Activated naive CD4-positive, alpha-beta T cell treated with Interleukin-2 at 50 U/mL for 16 hours (primary cell): ENCODE measurements around the gene DYSF.
"Not testable (repeated sequence)": the region's sequence is repeated elsewhere in the genome, so short reads cannot be mapped to it uniquely, and the experiment has no call there.

Experiments used
- DNase-seq: peaks from one replicate; pipeline ENCODE4 v3.0.0-alpha.2; 2020

DYSF gene

DNA sequence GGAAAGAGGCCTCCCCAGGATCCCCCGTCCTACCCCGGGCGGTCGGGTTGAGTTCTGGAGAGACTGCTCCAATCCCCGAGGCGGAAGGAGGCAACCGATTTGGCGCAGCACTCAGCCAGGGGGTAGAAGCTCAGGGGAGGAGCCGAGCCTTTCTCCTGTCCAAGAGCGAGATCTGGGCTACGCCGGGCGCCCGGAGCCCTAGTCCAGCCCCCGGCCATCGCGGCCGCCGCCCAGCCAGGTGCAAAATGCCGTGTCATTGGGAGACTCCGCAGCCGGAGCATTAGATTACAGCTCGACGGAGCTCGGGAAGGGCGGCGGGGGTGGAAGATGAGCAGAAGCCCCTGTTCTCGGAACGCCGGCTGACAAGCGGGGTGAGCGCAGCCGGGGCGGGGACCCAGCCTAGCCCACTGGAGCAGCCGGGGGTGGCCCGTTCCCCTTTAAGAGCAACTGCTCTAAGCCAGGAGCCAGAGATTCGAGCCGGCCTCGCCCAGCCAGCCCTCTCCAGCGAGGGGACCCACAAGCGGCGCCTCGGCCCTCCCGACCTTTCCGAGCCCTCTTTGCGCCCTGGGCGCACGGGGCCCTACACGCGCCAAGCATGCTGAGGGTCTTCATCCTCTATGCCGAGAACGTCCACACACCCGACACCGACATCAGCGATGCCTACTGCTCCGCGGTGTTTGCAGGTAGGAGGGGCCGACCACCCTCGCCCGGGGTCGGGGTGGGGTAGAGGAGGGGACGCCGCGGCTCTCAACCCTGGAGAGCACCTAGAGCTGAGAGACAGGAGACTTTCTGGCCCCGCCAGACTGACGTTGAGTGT lies at the start of gene DYSF:
Gene DYSF, plus strand, starts transcription at position 158 of the 817 bp plus-strand sequence.
- peak; percentile 11 for DNase-seq

- no peak for DNase-seq
Measured at GRCh38 chr2:71409611-71410010, 43.8 kb upstream of the DYSF start.

DNA sequence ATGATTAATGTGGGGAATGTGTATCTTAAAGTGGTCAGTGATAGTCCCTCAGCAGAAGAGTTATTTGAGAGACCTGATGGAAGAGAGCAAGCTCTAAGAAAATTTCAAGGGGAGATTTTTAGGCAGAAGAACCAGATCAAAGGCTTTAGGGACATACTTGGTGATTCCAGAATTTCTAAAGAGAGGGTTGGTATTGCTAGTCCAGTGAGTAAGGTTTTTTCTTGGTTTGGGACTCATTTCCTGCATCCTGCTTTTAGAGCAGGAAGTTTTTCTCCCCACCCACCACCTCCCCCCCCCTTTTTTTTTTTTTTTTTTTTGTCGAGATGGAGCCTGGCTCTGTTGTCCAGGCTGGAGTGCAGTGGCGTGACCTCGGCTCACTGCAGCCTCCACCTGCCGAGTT lies 42.7 kb upstream of the DYSF start:
- DNase-seq: no peak

- DNase-seq: peak; percentile 10
Measured at GRCh38 chr2:71416866-71417265, 36.5 kb upstream of the DYSF start.

- no peak for DNase-seq
Measured at GRCh38 chr2:71417300-71418202, 35.8 kb upstream of the DYSF start.

DNA sequence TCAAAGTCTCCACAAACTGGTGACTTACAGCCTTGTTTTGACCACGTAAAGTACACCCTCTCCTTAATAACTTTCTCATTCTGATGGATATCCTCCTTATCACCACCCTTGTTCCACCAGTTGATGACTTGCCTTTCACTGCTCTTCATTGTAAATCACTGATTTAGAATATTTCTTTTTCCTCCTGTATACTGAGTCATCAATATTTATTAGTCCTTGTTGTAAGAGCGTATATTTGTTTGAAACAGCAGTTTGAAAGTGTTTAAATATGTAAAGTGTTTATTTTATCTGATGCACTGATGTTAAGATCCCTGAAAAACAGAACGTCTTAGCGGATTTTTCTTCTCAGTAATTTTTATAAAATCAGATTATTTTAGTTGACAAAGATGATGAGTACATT lies 34.2 kb upstream of the DYSF start:
- DNase-seq: no peak

DNA sequence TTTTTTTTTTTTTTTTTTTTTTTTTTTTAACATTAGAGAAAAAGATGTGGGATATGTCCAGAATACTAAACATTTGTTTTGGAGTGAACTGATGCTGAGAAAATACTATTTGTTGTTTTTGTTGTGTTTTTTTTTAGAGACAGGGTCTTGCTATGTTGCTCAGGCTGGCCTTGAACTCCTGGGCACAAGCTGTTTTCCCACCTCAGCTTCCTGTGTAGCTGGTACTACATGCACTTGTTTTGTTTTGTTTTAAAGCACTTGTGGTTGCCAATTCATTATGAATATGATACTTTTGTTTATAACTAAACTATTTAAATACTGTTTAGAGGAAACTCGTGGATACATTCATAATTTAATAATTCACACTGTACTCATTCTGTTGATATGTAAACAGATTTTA lies 33.4 kb upstream of the DYSF start:
- DNase-seq: no peak

DNA sequence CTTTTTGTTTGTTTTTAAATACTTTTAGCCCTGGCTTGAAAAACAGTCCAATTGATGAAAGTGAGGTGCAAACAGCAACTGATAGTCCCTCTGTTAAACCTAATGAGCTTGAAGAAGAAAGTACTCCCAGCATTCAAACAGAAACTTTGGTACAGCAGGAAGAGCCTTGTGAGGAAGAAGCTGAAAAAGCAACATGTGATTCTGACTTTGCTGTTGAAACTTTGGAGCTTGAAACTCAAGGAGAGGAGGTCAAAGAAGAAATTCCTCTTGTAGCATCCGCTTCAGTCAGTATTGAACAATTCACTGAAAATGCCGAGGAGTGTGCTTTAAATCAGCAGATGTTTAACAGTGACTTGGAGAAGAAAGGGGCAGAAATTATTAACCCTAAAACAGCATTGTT lies 30.6 kb upstream of the DYSF start:
- DNase-seq: no peak

GRCh38 chr2:71423817-71424420 lies 29.4 kb upstream of the DYSF start:
- no peak for DNase-seq

DNA sequence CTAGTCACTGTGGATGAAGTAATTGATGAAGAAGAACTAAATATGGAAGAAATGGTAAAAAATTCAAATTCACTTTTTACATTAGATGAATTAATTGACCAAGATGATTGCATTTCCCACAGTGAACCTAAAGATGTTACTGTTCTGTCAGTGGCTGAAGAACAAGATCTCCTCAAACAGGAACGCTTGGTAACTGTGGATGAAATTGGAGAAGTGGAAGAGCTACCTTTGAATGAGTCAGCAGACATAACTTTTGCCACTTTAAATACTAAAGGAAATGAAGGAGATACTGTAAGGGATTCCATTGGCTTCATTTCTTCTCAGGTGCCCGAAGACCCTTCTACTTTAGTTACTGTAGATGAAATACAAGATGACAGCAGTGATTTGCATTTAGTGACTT lies 26.6 kb upstream of the DYSF start:
- DNase-seq: no peak

DNA sequence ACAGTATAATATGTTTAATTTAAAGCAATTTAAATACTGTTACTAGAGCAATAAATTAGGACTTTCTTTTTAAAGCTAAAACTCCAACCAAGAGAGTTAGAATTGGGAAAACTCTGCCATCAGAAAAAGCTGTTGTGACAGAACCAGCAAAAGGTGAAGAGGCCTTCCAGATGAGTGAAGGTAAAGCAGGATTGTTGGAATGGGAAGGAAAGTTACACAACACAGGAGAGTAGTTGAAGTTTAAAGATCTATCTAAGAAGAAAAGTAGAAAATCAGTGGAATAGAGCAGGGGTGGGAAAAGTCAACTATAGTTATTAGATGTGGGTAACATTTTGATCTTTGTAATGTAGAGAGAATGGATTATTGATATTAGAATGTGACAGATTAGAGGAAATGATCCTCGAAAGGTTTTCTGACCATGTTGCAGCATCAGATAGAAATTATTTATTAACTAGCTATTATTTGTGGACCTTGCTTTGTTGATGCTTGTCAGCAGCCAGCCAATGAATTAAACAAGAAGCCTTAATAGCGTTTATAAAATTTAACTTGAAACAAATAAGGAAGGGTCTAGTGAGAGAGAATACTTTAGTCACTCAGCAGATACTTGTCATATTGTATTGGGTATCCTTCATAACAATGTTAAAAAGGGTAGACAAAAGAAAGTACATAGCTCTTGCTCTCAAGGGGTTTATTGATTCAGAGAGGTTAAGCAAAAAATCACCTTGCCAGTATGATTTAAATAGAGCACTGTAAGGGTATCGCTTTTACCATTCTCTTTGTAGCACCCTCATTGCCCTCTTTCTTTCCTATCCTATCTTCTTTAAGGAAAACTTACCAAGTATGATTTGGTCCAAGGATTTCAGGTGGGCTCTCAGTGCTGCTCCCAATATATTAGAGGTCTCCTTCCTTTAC lies 24.6 kb upstream of the DYSF start:
- DNase-seq: no peak

DNA sequence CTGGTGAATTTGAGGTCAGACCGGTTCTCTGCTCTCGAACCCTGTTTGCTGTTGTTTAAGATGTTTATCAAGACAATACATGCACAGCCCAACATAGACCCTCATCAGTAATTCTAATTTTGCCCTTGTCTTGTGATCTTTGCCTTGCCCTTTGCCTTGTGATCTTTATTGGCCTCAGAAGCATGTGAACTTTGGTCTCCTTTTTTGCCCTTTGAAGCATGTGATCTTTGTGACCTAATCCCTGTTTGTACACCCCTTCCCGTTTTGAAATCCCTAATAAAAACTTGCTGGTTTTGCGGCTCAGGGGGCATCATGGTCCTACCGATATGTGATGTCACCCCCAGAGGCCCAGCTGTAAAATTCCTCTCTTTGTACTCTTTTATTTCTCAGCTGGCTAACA lies 8.2 kb upstream of the DYSF start:
- not testable (repeated sequence) for DNase-seq

DNA sequence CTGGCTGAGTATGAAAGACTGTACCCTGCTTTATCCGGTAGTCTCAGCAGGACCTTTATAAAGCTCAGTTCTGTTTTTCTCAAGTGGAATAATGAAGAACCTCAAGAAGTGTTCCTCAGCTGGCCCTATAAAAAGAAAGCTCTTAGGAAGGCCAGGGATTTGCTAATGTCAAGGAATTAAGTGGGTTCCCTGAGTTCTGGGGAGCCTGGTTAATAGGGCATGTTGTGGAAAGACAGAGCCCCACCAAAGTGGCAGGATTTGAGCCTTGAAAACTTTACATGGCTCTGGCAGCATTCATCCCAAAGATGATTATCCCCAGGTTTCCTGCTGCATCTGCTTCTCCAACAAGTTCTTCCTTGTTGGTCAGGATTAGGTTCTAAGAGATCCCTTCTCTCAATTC lies 6.9 kb upstream of the DYSF start:
- no peak for DNase-seq

DNA sequence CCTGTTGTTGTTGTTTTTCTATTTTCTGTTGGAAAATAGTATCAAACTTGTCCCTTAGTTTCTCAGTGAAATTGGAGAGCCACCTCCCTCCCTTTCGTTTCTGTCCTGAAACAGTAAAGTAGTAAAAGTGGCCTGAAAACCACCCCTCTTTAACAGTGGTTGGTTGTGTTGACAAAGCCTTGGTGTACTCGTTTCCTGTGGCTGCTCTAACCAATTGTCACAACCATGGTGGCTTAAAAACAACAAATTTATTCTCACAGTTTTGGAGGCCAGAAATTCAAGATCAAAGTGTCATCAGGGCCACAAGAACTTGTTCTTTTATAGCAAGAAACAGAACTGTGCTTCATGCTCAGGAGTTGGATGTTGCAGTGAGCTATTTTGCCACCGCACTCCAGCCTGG lies 4.0 kb upstream of the DYSF start:
- no peak for DNase-seq

GRCh38 chr2:71451705-71452104 lies 1.7 kb upstream of the DYSF start:
- no peak for DNase-seq

DNA sequence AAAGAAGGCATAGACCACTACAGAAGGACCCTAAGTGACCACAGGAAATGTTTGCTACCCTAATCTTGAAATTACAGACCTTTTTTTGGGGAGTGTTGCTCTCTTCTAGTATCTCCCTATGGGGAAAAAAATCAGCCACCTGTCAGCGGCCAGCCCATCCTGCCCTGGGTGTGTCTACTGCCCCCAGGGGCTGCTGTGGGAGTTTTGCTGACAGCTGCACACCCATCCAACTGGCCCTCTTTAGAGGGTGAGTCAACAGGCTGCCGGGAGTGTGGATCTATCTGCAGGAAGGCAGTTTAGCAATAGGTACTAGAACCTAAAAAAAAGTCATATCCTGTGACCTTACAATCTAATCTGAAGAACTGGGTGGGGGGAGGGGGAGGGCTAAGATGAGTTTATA lies 796 bp upstream of the DYSF start:
- DNase-seq: no peak

DNA sequence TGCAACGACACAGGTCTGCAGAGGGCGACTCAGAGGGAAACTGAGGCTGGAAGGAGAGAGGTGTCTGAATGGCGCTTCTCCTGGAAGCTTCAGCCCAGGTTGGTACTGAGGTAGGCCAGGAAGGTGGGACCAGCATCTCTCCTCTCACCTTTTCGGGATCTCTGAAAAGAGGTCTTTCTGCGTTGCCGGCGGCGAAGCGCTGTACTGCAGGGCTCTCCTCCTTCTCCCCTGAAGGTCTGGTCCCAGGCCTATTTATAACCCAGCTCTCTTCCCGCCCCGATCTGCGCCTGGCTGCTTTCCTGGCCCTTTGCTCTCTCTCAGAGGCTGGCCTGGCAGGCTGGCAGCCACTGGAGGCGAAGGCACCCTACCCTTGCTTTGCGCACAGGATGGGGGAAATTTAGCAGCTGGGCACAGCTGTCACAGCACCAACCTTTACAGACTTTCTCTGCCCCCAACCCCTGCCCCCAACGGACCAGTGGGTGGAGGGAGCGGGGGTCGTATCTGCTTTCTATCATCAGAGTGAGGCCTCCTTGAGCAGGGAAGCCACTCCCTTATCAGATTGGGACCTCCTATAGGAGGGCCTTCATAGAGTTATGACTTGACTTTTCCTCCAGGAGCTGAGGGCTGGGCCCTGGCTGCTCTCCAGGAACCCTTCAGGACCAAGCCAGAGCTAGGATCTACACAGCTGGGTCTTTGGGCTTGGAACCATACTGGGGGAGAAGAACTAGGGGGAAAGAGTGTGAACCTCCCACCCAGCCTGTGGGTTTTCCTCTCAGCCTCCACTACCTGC lies 1.1 kb downstream of the DYSF start:
- DNase-seq: no peak

- DNase-seq: no peak
Measured at GRCh38 chr2:71455011-71455740, 1.8 kb downstream of the DYSF start.

DNA sequence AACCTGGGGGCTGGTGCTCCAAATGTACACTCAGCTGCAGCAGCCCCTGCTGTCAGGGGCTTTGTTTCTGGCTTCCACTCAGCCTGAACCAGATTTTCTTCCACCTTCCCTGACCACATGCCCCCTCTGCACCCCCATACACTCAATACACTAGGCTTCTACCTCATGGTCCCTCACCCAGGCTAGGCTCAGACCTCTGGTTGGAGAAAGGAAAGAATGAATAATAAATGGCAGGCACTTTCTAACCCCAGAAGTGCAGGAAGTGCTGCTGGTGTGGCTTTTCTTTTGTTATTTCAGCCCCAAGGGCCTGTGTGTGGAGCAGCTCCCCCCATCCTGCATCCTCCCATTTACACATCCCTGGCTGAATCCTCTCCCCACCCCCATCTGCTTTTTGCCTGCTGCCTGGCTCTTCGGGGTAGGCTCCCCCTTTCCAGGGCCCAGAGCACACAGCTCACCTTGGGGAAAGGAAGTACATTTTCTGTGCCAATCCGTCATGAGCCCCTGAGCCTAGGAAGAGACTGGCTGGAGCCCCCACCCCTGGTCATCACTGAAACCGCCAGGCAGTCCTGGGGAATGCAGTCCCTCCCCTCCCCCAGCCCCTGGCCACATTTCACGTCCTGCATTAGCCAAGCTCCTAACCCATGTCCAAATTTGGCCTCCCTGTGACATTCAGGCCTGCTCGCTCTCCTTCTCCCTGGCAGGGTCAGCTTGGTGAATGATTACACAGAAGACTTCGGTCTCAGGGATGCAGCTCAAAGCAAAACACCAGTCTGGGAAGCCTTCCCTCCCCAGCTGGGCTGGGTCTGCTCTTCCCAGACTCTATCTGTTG lies 2.6 kb downstream of the DYSF start:
- no peak for DNase-seq

DNA sequence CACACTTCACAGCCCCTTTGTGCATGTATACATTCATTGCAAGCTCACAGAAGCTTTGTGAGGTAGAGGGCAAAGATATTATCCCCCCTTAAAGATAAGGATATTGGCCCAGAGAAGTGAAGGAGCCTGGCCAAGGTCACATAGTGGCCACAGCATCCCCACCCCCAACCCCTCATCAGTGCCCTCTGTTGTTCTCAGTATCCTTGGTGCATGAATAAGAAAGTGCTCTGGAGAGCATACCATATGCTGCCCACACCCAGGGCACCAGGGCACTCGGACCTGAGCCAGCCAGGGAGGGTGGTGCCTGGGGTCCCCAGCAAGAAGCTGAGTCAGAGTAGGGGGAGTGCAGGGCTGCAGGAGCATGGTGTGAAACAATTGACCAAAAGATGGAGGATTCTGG lies 3.3 kb downstream of the DYSF start:
- no peak for DNase-seq
